Cardiac fibroblast (primary cell): Measurements from ENCODE around the gene TEF.
A peak's percentile ranks its signal among the peaks of the same experiment; 100 is the strongest.

Experiments
- DNase-seq, 2 donors: peaks; one replicate each; pipeline versions ENCODE4 v3.0.0 to v3.0.0-alpha.2; 2010; ENCODE audit warnings: low read depth in 2 of 2
- H3K4me3 ChIP-seq, 2 donors: replicated peaks in 1 of 2; 1 replicate in 1 of 2; 2 replicates in 1 of 2; pipeline ENCODE4 v1.5.1; 2011; ENCODE audit warnings: low read depth in 2 of 2, low read length in 2 of 2, mild to moderate bottlenecking in 2 of 2, moderate library complexity in 1 of 2
- TF ChIP-seq, protein P1 (sequence below): IDR thresholded peaks from one replicate; pipeline ENCODE4 v1.5.1; 2011; ENCODE audit warnings: low read depth, mild to moderate bottlenecking, low read length, inconsistent platforms

The TEF gene

DNA sequence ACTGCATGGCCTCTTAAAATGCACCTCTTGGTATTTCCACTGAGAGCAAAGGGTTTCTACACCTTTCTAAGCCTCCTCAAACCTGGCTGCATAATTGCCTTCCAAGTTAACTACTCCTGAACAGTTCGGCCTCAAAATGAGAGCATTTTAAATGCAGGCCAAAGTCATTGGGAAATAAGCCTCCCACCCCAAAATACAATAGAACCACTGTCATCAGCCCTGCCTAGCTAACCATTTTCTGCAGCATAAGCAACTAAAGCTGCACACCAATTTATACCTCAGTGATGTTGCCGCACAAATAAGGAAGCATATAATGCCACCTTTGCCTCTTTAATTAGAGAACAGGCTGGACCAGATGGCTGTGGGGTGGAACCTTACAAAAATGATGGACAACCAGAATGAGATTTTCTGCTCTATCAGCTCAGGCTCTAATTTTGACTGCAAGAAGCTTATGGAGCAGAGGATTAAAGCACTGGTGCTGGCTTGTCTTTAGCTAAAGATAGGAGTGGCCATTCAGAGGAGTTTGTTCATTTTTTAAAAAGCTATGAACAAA lies 60.6 kb downstream of the TEF start:
- DNase-seq, result no peak
- TF ChIP-seq, protein P1, sequence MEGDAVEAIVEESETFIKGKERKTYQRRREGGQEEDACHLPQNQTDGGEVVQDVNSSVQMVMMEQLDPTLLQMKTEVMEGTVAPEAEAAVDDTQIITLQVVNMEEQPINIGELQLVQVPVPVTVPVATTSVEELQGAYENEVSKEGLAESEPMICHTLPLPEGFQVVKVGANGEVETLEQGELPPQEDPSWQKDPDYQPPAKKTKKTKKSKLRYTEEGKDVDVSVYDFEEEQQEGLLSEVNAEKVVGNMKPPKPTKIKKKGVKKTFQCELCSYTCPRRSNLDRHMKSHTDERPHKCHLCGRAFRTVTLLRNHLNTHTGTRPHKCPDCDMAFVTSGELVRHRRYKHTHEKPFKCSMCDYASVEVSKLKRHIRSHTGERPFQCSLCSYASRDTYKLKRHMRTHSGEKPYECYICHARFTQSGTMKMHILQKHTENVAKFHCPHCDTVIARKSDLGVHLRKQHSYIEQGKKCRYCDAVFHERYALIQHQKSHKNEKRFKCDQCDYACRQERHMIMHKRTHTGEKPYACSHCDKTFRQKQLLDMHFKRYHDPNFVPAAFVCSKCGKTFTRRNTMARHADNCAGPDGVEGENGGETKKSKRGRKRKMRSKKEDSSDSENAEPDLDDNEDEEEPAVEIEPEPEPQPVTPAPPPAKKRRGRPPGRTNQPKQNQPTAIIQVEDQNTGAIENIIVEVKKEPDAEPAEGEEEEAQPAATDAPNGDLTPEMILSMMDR, result no peak

GRCh38 chr22:41444360-41445128 lies 62.8 kb downstream of the TEF start:
- peak overlapping the region; percentile 61 to 95 for H3K4me3 ChIP-seq
- DNase-seq, result peak; percentile 96 to 98
- TF ChIP-seq, protein P1, result no peak

More for the DNA sequence above, 60.6 kb downstream of the TEF start:
- no peak overlapping the region for H3K4me3 ChIP-seq

GRCh38 chr22:41445129-41446056 lies 63.7 kb downstream of the TEF start:
- peak overlapping the region; percentile 61 to 95 for H3K4me3 ChIP-seq
- TF ChIP-seq, protein P1, result no peak
- DNase-seq, result peak in 1 of 2 donors; percentile 26

GRCh38 chr22:41446057-41446501 lies 64.3 kb downstream of the TEF start:
- H3K4me3 ChIP-seq, result peak overlapping the region; percentile 61 to 95
- TF ChIP-seq, protein P1, result no peak
- peak in 1 of 2 donors; percentile 13 for DNase-seq

DNA sequence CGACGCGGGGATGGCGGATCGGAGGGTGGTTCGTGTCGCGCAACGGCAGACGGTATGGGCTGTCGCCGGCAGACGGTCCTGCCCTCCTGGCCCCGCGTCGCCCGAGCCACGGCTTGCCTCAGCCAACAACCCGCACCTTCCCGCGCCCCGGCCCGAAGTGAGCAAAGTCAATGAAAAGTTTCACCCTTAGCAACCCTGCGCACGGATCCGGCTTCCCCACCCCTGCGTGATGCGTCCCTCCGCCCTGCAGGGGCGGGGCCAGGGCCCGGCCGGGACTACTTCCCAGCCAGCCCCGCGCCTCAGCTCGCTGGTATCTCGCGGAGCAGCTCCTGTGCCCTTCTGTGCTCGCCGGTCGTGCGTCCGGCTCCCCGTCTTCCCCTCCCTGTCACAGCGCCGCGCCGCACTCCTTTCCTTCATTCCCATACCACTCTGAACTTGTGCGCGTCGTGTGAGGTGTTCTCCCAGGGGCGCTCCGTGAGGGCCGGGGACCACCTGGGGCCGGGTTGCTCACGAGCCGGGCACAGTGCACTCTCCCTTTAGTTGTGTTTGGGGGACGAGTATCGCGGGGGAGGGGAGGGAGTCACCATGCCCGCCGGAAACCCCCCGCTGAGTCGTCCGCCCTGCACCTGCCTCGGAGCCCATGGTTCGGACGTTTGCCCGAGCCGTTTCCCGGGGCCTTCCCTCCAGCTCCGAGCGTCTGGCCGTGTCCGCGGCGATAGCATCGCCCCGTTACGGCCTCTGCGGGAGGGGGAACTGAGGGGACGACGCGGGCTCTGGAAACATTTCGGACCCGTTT lies 65.1 kb downstream of the TEF start, which contains the start of gene TOB2:
TOB2 (minus strand) TSS at position 163 of the 796 bp plus-strand sequence. CDS start 9,456 bp downstream, outside the sequence.
- H3K4me3 ChIP-seq, result peak within 1 kb of the TSS; percentile 61 to 95
- TF ChIP-seq, protein P1, result no peak
- peak; percentile 95 to 98 for DNase-seq
